CD14-positive monocyte (primary cell): ENCODE results near the gene NCBP2. TPM values are rescaled to one million over a fixed set of nuclear protein-coding genes. Genes with fewer than 3 reads are reported as not detected.

Experiments
- DNase-seq, 3 donors: peaks; one replicate each; pipeline ENCODE4 v3.0.0-alpha.2; 2011 to 2022
- H2AFZ ChIP-seq: 2 replicates; pipeline ENCODE4 v1.6.0; 2012; ENCODE audit warnings: mild to moderate bottlenecking, low read depth, low read length, inconsistent platforms; ENCODE audit not compliant: insufficient read depth, poor library complexity, severe bottlenecking
- H3K27ac ChIP-seq, 2 donors: 1 replicate in 1 of 2; 2 replicates in 1 of 2; pipeline ENCODE4 v1.5.1; 2012 to 2013; ENCODE audit warnings: low read length in 2 of 2, control low read depth in 1 of 2, inconsistent platforms in 1 of 2, low read depth in 1 of 2, mild to moderate bottlenecking in 1 of 2
- H3K27me3 ChIP-seq, 2 donors: one replicate each; pipeline versions ENCODE4 v1.6.0 to v1.6.1; 2011 to 2013; ENCODE audit warnings: low read length in 2 of 2; ENCODE audit not compliant: control insufficient read depth in 2 of 2, insufficient read depth in 2 of 2
- H3K36me3 ChIP-seq, 2 donors: replicated peaks in 1 of 2; 1 replicate in 1 of 2; 2 replicates in 1 of 2; pipeline versions ENCODE4 v1.5.1 to v1.6.1; 2012 to 2013; ENCODE audit warnings: low read length in 2 of 2, control low read depth in 1 of 2, inconsistent platforms in 1 of 2, mild to moderate bottlenecking in 1 of 2; ENCODE audit not compliant: insufficient read depth in 2 of 2, control insufficient read depth in 1 of 2
- H3K4me1 ChIP-seq, 2 donors: 1 replicate in 1 of 2; 2 replicates in 1 of 2; pipeline versions ENCODE4 v1.5.1 to v1.6.1; 2012 to 2013; ENCODE audit warnings: low read length in 2 of 2, control low read depth in 1 of 2, inconsistent platforms in 1 of 2, mild to moderate bottlenecking in 1 of 2, moderate library complexity in 1 of 2; ENCODE audit not compliant: insufficient read depth in 2 of 2, control insufficient read depth in 1 of 2
- H3K4me2 ChIP-seq: replicated peaks from 2 replicates; pipeline ENCODE3; 2012; ENCODE audit warnings: low read length, moderate library complexity, mild to moderate bottlenecking; ENCODE audit not compliant: poor library complexity, severe bottlenecking; ENCODE audit errors: extremely low read depth
- H3K4me3 ChIP-seq, 3 experiments: fragments of 200-600 bp in 1 of 3; sonication (generic) in 1 of 3; replicated peaks in 1 of 3; 1 replicate in 2 of 3; 2 replicates in 1 of 3; pipeline ENCODE4 v1.5.1; 2011 to 2013; ENCODE audit warnings: low read length in 3 of 3, mild to moderate bottlenecking in 3 of 3, control low read depth in 2 of 3, low read depth in 2 of 3, inconsistent platforms in 1 of 3, moderate library complexity in 1 of 3
- H3K79me2 ChIP-seq: 2 replicates; pipeline ENCODE4 v1.6.0; 2012; ENCODE audit warnings: mild to moderate bottlenecking, control low read depth, inconsistent platforms, low read length, moderate library complexity; ENCODE audit not compliant: insufficient read depth
- H3K9ac ChIP-seq: 2 replicates; pipeline ENCODE4 v1.6.0; 2017; ENCODE audit warnings: low read length, mild to moderate bottlenecking; ENCODE audit not compliant: insufficient read depth, poor library complexity, severe bottlenecking
- H3K9me3 ChIP-seq, 2 donors: replicated peaks in 1 of 2; 1 replicate in 1 of 2; 2 replicates in 1 of 2; pipeline versions ENCODE4 v1.5.1 to v1.6.1; 2012 to 2013; ENCODE audit warnings: low read length in 2 of 2, control low read depth in 1 of 2; ENCODE audit not compliant: control insufficient read depth in 1 of 2, insufficient read depth in 1 of 2
- H4K20me1 ChIP-seq: 2 replicates; pipeline ENCODE4 v1.6.0; 2012; ENCODE audit warnings: mild to moderate bottlenecking, low read length, control low read depth, moderate library complexity; ENCODE audit not compliant: insufficient read depth
- H3K27ac Mint-ChIP-seq, 7 donors: one replicate each; pipeline ENCODE4 v1.8.0; 2020; ENCODE audit warnings: mild to moderate bottlenecking in 7 of 7, mixed read lengths in 7 of 7, moderate library complexity in 6 of 7, inconsistent platforms in 2 of 7
- H3K27me3 Mint-ChIP-seq, 3 donors: one replicate each; pipeline ENCODE4 v1.8.0; 2021 to 2022; ENCODE audit warnings: low read depth in 3 of 3, mild to moderate bottlenecking in 3 of 3, mixed read lengths in 3 of 3, moderate library complexity in 3 of 3, inconsistent platforms in 1 of 3
- H3K36me3 Mint-ChIP-seq, 2 donors: one replicate each; pipeline ENCODE4 v1.8.0; 2020; ENCODE audit warnings: mixed read lengths in 2 of 2, inconsistent platforms in 1 of 2, mild to moderate bottlenecking in 1 of 2
- H3K4me1 Mint-ChIP-seq: one replicate; pipeline ENCODE4 v1.8.0; 2020; ENCODE audit warnings: mild to moderate bottlenecking, mixed read lengths
- H3K4me3 Mint-ChIP-seq, 2 donors: one replicate each; pipeline ENCODE4 v1.8.0; 2020; ENCODE audit warnings: mild to moderate bottlenecking in 2 of 2, mixed read lengths in 2 of 2, moderate library complexity in 1 of 2
- H3K9me3 Mint-ChIP-seq, 7 donors: one replicate each; pipeline ENCODE4 v1.8.0; 2020 to 2022; ENCODE audit warnings: mixed read lengths in 7 of 7, mild to moderate bottlenecking in 6 of 7, moderate library complexity in 6 of 7, inconsistent platforms in 2 of 7
- CTCF ChIP-seq: fragments of 200-600 bp; IDR thresholded peaks from one replicate; pipeline ENCODE4 v1.8.0; 2022; ENCODE audit warnings: antibody characterized with exemption, mild to moderate bottlenecking
- WGBS: methylation state at CpG from one replicate; pipeline ENCODE4 v1.1.5; 2013; ENCODE audit warnings: missing lambda C conversion rate; ENCODE audit not compliant: insufficient coverage; 5-methylcytosine and 5-hydroxymethylcytosine counted together
- intact Hi-C, 2 donors: fragments of 100-400 bp; cut with micrococcal nuclease; formaldehyde crosslinking; loops; one replicate each; pipeline versions ENCODE4 v1.15.0 to v1.15.1; 2023
- polyA plus RNA-seq, 3 donors: library from polyadenylated mRNA; depleted of rRNA in 1 of 3; unstranded in 2 of 3; stranded (reverse) in 1 of 3; fragments of 300-500 nt in 2 of 3; fragments of >200 nt in 1 of 3; fragmentation: Illumina TruSeq in 2 of 3; gene quantifications; 1 replicate in 2 of 3; 2 replicates in 1 of 3; pipeline ENCODE4 v1.2.3, GENCODE V29; 2012 to 2021

Gene NCBP2
- polyA plus RNA-seq, 3 donors: 26.1 to 42.9 (median 33.4) TPM

- Histone ChIP-seq H3K36me3 (peaks cover 68 to 86% of the 10 kb centered on the region in 2 donors), H3K9me3 (no peaks in the 10 kb centered on the region), H3K4me3 (no peak overlapping the region), H3K79me2 (peaks cover 26% of the 10 kb centered on the region), H4K20me1 (peaks cover 18% of the 10 kb centered on the region), H3K9ac (no peak overlapping the region), H2AFZ (no peak overlapping the region), H3K27ac (no peak overlapping the region), H3K4me1 (peaks cover 8 to 10% of the 10 kb centered on the region in 2 donors), H3K27me3 (no peaks in the 10 kb centered on the region), H3K4me2 (no peak overlapping the region)
- peaks cover 10% of the 10 kb centered on the region for H3K4me1 Mint-ChIP-seq
- peaks cover 0 to 1% (median 0%) of the 10 kb centered on the region in 3 donors for H3K27me3 Mint-ChIP-seq
- intact Hi-C loops: no loop called here
- no peak overlapping the region for H3K4me3 Mint-ChIP-seq
- DNase-seq: no peak
- TF ChIP-seq CTCF: no peak
- peaks cover 0 to under 1% (median 0%) of the 10 kb centered on the region in 7 donors for H3K9me3 Mint-ChIP-seq
- H3K27ac Mint-ChIP-seq: peak overlapping the region in 2 of 7 donors; percentile 5 to 54
- WGBS: 100% methylated on average over 2 of the region's 3 CpGs
- H3K36me3 Mint-ChIP-seq: peaks cover 68 to 83% of the 10 kb centered on the region in 2 donors
These were observed 6.0 kb downstream of the NCBP2 start for GRCh38 chr3:196936288-196936687.

GRCh38 chr3:196932600-196932999 lies 9.7 kb downstream of the NCBP2 start:
- Histone ChIP-seq H3K4me2 (no peak overlapping the region), H3K36me3 (peaks cover 86 to 100% of the 10 kb centered on the region in 2 donors), H3K27ac (peak overlapping the region in 1 of 2 donors; percentile 47), H3K79me2 (no peaks in the 10 kb centered on the region), H3K4me3 (no peak overlapping the region), H3K4me1 (no peaks in the 10 kb centered on the region), H4K20me1 (peaks cover 7% of the 10 kb centered on the region), H3K9ac (no peak overlapping the region), H2AFZ (no peak overlapping the region), H3K9me3 (no peaks in the 10 kb centered on the region), H3K27me3 (no peaks in the 10 kb centered on the region)
- no peaks in the 10 kb centered on the region for H3K9me3 Mint-ChIP-seq
- peaks cover 0 to 1% (median 0%) of the 10 kb centered on the region in 3 donors for H3K27me3 Mint-ChIP-seq
- peak in 2 of 3 donors; percentile 9 to 22 for DNase-seq
- intact Hi-C loops: no loop called here
- peak overlapping the region in 4 of 7 donors; percentile 22 to 85 (median 60) for H3K27ac Mint-ChIP-seq
- H3K4me1 Mint-ChIP-seq: no peaks in the 10 kb centered on the region
- no peak overlapping the region for H3K4me3 Mint-ChIP-seq
- WGBS: no CpG with 5 or more reads among the region's 3 CpGs
- peaks cover 82 to 92% of the 10 kb centered on the region in 2 donors for H3K36me3 Mint-ChIP-seq
- no peak for TF ChIP-seq CTCF
